DMS79 treated with DMSO at 0.1 percent for 48 hours (cell line): Measurements from ENCODE around the gene ZNF792.
"Not testable (repeated sequence)": the region's sequence is repeated elsewhere in the genome, so short reads cannot be mapped to it uniquely, and the experiment has no call there.

Source experiments
- DNase-seq: peaks from one replicate; lab custom pipeline; 2025; lab: John Stamatoyannopoulos, UW

The ZNF792 gene

DNA sequence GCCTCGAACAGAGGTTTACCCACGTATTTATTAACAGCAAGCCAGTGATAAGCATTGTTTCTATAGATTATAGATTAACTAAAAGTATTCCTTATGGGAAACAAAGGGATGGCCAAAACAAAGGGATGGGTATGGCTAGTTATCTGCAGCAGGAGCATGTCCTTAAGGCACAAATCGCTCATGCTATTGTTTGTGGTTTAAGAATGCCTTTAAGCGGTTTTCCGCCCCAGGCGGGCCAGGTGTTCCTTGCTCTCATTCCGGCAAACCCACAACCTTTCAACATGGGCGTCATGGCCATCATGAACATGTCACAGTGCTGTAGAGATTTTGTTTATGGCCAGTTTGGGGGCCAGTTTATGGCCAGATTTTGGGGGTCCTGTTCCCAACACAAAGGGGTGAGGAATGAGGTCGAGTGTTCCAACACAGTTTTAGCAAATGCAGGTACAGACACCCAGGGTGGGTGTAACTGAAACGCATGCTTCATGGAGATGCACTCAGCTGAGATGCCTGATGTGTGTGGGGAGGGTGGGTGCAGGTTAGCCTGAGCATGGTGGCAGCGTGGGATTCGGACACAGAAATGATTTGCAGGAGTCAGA is 6.3 kb upstream of the ZNF792 start:
- DNase-seq = not testable (repeated sequence)

DNA sequence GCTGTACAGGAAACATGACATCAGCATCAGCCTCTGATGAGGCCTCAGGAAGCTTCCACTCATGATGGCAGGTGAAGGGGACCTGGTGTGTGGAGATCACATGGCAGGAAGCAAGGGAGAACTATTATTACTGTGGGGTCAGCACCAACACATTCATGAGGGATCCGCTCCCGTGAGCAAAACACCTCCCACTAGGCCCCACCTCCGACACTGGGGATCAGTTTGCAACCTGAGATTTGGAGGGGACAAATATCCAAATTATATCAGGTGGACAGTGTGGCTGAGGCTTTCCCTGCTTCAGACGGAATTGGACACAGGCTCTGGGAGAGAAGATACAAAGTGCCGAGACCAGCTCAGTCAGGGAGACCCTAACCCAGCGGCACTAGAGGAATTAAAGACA is 5.7 kb upstream of the ZNF792 start:
- DNase-seq = no peak

DNA sequence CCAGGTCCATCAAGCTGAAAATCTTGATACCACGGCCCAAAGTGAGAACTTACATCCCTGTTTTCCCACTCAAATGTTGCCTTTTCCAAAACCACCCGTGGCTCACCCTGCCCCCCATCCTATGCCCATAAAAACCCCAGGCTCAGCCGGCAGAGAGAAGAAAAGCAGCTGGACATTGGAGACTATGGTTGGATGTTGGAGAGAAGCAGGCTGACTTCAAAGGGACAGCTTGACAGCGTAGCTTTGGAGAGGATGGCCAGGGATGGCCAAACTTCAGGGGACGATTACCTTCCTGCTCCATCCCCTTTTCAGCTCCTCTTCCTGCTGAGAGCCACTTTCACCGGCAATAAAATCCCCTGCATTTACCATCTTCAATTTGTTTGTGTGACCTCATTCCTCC is 3.5 kb upstream of the ZNF792 start:
- DNase-seq = no peak

DNA sequence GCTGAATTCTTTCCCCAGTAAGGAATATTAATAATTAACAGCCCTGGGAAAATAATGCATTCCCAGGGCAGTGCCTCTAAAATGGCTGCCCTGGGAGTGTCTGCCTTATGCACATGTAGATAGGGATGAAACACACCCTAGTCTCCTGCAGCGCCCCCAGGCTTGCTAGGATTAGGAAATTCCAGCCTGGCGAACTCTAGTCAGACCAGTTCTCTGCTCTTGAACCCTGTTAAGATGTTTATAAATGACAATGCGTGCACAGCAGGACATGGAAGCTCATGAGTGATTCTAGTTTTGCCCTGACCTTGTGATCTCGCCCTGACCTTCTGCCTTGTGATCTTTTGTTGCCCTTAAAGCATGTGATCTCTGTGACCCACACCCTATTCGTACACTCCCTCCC is 1.5 kb upstream of the ZNF792 start:
- not testable (repeated sequence) for DNase-seq

DNA sequence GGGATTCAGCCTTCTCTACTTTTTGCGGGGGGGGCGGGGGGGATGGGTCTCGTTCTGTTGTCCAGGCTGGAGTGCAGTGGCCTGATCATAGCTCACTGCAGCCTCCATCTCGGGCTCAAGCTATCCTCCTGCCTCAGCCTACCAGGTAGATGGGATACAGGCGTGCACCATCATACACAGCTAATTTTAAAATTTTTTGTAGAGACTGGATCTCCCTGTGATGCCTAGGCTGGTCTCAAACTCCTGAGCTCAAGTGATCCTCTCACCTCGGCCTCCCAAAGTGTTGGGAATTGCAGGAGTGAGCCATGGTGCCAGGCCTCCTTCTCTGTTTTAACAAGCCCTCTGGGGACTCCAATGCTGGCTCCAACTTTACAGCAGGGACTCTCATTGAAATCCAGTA is 569 bp upstream of the ZNF792 start:
- no peak for DNase-seq

DNA sequence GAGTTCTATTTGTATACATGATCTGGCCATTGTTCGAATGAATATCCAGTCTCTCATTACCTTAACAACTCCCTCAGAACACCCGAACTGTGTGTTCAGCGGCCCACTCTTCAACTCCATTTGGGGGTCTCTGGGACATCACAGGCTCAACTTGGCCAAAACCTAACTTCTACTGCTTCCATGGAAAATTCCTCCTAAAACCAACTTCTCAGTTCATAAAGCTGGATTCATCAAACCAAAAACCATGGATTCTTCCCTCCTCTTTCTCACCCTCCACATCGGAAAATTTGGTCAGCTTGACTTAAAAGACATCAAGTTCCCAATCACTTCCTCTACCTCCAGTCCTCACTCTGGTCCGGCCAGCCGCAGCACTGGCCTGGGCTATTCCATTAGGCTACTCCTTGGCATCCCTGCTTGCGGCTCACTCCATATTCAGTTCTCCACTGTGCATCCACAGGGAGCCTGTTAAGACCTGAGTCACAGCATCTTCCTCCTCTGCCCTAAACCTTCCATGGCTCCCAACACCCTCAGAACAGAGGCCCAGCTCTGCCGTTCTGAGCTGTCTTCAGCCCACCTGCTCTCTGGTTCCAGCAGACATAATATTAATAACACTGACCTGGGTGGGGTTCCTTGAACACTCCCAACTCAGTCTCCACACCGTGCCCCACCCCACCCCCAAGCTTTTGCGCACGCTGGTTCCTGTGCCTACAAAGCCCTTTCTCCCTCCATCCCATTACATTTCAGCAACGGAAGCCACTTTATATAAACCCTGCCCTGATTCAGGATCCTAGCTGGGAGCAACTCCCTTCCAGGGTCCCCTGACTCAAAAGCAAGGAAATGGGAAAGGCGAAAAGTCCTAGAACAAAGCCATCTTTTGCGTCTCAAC is 1.1 kb downstream of the ZNF792 start:
- DNase-seq = peak; percentile 10

DNA sequence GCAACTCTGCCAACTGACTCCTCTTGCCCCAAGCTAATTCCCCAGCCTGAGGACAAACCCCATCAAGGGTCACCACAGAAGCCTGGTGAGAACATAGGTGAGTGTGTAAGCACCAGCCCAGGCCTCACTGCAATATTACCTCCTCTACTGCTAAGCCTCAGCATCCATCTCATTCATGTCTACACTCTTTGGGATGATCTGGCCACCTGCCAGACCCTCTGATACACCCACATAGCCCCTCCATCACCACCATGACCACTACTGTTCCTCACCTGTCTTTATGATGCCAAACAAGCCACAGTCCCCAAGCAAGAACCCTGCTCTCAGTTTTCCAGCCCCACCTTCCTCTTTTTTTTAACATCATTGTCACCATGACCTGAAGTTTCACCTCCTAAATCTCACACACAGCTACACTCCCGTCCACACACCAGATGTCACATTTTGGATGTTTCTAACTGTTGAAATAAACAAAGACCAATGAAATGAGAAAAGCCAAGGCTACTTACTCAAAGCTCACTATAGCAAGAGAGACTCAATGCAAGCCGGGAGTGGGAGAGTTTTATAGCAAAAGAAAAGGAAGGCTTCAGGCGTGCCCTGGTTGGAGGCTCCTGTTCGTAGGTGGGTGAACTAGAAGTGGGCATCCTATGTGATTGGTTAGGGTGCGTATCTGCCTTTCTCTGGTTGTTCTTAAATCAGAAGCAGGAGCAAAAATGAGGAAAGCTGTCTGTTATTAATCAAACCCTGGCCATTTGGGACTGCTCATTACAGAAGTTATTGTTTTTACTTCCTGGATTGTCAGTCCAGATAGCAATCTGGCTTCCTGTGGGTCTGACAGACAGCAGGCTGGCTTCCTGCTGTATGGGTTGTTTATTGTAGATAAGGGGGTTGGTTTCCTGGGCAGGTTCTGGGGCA is 2.0 kb downstream of the ZNF792 start:
- DNase-seq = no peak

DNA sequence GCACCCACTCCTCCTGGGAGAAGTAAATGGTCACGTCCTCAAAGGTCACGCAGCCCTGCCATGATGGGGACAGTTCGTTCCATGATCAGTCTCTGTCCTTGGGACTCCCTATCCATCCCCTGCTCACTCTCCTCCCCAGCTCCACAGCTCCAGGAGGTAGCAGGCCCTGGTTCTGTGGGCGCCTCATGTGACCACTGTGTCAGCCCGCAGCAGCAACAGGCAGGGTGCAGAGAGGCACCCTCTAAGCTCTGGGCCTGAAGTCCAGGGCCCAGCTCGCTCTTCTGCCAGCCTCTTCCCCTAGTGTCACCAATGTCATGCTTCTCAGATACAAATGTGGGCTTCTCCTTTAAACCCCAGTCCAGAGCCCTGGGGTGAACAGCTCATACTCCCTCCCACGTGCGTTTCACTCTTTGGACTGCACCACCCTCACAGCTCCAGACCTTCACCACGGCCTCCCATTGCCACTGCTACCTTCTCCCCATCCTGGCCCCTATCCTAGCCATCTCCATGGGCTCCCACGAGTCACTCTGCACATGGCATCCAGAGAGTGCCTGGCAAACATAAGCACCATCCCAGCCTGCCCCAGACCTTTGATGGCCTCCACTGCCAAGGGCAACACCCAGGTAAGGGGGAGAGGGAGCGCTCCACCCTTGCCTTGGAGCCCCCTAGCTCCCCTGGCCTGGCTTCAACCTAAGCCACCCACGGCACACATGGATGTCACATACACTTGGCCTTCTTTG is 2.9 kb downstream of the ZNF792 start:
- DNase-seq = no peak

DNA sequence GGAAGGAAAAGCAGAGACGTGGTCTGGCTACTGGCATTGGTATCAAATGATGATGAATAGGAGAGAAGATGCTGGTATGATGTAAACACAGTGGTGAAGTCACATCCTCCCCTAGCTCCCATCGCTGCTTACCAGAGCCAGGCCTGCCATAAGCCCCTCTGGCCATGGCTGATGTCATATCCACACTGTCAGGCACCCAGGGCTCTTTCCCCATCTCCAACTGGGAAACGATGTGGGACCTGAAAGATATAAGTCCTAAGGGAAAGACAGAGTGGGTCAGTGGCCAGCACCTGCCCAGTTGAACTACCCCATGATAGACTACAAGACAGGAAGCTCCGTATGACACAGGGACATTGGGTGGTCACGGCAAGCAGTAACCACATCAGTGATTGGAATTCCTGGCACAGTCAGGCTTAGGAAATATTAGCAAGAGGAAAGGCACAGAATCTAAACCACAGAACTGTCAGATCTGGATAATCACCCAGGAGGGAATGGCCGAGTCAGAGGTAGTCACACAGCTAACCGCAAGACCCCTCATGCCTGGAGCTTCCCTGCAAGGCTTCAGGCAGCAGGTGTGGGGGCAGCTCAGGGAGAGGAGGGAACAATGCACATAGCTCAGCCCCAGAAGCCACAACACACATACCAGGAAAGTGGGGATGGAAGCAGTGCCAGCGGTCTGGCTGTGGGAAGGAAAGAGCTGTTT is 3.8 kb downstream of the ZNF792 start:
- no peak for DNase-seq

DNA sequence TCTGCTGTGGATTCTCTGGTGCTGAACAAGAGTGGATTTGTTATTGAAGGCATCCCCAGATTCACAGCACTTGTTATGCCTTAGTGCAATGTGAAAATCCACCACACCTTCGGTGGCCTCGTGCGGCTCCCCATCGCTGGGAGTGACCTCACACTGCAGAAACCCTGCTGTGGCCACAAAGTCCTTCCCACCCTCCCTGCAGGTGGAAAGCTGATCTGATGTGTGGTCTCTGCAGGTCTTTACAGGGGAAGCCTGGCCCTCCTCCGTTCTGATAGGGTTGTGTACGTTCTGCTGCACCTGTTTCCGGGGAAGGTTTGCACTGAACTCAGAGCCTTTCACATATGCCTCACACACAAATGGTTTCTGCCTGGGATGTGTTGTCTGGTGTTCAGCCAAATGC is 5.0 kb downstream of the ZNF792 start:
- DNase-seq = no peak

DNA sequence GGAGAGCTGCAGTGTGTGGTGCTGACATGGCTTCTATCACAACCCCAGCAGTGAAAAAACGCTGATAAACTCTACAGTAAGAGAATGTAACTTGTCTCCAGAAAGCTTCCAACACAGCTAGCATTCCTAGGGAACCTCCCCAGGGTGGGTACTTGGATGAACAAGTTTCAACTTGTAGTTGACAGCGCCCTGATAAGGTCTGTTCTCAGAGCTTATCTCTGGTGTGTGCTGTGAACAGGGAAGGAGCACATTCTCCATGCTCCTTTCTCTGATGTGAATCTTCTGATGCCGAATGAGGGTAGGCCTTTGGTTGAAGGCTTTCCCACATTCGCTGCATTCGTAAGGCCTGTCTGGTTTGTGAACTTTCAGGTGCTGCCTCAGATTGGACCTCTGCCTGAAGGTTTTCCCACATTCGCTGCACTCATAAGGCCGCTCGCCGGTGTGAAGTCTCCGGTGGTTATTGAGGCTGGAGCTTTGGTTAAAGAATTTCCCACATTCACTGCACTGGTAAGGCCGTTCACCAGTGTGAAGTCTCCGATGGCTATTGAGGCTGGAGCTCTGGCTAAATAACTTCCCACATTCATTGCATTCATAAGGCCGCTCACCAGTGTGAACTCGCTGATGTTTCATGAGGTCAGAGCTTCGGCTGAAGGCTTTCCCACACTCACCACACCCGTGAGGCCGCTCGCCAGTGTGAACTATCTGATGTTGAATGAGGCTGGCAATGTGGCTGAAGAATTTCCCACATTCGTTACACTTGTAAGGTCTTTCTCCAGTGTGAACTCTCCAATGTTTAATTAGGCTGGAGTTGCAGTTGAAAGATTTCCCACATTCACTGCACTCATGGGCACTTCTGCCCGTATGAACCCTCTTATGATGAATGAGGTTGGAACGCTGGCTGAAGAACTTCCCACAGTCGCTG is 5.9 kb downstream of the ZNF792 start:
- DNase-seq = no peak

DNA sequence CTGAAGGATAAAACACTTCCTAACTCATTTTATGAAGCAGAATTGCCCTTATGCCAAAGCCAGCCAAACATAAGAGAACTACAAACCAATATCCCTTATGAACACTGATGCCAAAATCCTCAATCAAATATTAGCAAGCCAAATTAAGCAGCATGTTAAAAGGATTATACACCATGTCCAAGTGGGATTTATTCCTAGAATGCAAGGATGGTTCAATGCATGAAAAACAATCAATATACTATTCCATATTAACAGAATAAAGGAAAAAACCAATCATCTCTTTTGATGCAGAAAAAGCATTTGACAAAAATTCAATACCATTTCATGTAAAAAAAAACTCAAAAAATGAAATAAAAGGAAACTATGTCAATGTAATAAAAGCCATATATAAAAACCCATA is 10.9 kb downstream of the ZNF792 start:
- DNase-seq = no peak

DNA sequence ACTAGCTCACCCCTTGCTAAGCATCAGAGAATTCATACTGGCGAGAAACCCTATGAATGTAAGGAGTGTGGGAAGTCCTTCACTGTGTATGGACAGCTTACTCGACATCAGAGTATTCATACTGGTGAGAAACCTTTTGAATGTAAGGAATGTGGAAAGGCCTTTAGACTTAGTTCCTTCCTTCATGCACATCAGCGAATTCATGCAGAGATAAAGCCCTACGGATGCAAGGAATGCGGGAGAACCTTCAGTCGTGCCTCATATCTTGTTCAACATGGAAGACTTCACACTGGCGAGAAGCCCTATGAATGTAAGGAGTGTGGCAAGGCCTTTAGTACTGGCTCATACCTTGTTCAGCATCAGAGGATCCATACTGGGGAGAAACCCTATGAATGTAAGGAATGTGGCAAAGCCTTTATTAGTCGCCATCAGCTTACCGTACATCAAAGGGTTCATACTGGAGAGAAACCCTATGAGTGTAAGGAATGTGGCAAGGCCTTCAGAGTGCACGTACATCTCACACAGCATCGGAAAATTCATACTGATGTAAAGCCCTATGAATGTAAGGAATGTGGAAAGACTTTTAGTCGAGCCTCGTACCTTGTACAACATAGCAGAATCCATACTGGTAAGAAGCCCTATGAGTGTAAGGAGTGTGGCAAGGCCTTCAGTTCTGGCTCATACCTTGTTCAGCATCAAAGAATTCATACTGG is 20.0 kb downstream of the ZNF792 start:
- no peak for DNase-seq

DNA sequence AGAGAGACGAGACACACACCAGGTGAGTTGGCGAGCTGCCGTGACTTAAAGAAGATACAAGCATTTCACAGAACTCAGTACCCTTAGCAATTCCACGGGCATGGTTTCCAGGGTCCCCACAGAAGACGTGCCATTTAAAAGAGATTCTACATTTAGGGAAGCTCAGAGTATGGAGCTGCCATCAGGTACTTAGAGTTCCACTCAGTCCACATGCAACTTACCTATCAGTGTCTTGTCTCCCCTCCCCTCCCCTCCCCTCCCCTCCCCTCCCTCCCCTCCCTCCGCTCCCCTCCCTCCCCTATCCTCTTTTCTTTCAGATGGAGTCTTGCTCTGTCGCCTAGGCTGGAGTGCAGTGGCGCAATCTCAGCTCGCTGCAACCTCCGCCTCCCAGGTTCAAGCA is 25.1 kb downstream of the ZNF792 start:
- no peak for DNase-seq

DNA sequence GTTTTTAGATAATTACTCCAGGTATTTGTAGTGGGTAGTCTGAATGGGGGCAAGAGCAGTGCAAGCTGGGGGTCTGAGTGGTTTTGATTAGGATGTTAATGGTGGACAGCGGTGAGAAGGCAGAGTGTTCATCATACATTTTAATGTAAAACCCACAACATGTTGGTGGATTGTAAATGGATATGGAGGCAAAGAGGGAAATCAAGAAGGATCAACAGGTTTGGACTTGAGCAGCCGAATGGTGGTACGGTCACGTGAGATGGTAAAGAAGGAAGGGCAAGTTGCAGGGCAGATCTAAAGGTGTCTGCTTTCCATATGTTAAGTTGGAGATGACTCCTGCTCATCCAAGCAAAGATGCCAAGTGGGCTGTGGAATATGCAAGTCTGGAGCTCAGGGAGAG is 27.8 kb downstream of the ZNF792 start:
- no peak for DNase-seq

DNA sequence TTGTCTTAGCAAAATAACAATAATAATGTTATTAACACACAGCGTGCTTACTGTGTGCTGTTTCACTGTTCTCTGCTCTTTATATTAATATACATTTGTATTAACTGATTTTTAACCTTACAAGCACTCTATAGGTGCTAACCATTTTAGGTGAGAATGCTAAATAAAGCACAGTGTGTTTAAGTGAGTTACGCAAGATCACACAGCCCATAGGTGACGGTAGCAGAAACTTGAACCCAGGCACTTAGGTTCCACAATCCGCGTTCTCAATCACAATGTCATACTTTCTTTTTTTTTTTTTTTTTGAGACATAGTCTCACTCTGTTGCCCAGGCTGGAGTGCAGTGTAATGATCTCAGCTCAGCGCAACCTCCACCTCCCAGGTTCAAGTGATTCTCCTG is 31.5 kb downstream of the ZNF792 start:
- no peak for DNase-seq

DNA sequence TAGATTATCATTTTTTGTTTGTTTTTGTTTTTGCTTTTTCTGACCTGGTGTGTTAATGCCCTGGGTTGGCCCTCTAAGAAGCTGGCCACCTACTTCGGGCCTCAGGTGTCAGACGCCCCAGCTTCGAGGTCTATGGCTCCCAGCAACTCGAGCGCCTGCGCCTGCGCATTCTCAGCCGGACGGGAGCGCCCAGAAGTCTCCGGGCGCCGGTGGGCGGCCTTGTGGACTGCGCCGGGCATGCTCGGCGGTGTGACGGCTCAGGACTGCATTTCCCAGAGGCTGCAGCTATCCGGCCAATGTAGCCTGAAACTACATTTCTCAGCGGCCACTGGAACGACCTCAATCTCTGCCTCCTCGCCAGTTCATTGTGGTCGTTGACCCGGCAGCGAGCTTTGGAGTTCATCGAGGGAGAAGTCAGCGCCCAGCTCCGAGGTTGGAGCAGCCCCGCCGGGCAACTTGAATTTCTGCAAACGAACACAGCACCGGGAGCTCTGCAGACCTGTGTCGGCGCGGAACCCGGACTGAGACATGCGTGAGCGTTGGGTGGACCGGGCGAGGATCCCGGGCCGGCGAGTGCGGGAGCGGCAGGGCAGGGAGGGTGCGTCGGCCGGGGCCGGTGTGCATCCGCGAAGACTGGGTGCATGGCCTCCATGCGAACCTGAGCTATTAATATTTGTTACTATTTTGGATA is 37.2 kb downstream of the ZNF792 start, which contains the start of gene ZNF30:
Gene ZNF30, plus strand, starts transcription at position 219 of the 691 bp plus-strand sequence. CDS start 3,045 bp downstream, outside the sequence.
- DNase-seq = peak; percentile 89

DNA sequence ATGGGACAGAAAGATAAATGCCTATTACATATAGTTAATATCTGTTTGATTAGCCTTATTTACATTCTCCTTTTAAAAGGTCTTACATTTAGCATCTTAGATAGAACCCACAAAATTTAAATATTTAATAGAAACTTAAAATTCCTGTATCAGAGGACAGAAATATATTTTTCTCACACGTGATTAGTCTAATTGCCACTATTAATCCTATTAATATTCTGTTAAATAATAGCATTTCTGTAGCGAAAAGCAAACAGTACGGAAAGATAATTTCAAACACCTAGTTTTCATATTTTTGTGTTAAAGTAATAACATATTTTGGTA is 37.7 kb downstream of the ZNF792 start:
- DNase-seq = no peak

DNA sequence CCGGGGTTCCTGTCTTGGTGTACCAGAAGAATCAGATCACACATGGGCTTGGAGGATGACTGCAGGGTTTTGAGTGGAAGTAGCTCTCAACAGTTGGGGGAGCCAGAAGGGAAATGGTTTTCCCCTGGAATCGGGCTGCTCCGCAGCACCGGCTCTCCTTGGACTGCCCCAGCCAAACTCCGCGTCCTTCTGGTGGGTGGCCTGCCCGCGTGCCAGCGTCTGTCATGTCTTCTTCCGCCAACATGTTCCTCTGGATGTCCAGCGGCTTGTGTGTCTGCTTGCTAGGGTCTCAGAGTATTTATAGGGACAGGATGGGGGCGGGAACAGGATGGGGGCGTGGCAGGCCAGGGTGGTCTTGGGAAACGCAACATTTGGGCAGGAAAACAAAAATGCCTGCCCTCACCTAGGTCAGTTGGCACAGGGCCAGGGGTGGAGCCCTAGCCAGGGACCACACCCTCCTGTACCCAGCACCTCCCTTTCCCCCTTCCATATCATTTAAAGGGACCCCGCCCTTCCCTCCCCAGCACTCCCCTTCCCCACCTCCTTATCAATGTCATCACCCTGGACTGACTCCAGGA is 38.7 kb downstream of the ZNF792 start:
- no peak for DNase-seq
